HG02678 (cell line): Measurements from ENCODE around the gene PACS1.

ENCODE experiments used
- ATAC-seq: cut with Tn5 transposase; IDR thresholded peaks from one replicate; pipeline ENCODE4 v1.9.1; 2021; ENCODE audit warnings: mild to moderate bottlenecking, moderate library complexity; ENCODE audit not compliant: unreplicated experiment

The PACS1 gene

DNA sequence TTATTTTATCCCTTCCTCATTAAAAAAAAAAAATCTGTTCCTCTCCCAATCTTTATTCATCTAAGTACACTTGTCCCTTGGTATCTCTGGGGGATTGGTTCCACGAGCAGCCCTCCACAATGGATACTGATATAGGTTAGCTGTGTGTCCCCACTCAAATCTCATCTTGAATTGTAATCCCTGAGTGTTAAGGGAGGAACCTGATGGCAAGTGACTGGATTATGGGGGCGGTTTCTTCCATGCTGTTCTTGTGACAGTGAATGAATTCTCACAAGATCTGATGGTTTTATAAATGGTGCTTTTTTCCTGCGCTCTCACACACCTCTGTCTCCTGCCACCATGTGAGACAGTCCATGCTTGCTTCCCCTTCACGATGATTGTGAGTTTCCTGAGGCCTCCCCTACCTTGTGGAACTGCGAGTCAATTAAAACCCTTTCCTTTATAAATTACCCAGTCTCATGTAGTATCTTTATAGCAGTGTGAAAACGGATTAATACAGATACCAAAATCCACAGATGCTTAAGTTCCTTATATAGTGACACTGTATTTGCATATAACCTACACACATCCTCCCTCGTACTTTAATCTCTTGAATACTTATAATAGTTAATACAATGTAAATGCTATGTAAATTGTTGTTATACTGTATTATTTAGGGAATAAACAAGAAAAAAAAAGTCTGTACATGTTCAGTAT, 62.0 kb downstream of the PACS1 start:
- no peak for ATAC-seq

GRCh38 chr11:66133216-66133775, 63.2 kb downstream of the PACS1 start:
- ATAC-seq: no peak

DNA sequence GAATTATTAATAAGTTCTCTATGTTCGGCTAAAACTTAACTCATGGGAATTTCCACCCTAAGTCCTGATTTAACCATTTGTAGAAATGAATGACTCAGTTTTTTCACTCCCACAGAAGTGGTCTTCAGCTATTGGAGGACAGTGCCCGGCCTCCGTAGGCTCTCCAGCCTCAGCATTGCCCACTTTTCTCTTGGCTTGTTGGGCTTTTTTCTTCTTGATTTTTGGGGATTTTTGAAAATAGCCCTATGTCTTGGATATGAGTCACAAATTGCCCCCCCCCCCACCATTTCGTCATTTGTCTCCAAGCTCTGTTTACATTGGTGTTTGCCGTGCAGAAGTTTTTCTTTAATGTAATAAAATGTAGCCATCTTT, 66.7 kb downstream of the PACS1 start:
- no peak for ATAC-seq

DNA sequence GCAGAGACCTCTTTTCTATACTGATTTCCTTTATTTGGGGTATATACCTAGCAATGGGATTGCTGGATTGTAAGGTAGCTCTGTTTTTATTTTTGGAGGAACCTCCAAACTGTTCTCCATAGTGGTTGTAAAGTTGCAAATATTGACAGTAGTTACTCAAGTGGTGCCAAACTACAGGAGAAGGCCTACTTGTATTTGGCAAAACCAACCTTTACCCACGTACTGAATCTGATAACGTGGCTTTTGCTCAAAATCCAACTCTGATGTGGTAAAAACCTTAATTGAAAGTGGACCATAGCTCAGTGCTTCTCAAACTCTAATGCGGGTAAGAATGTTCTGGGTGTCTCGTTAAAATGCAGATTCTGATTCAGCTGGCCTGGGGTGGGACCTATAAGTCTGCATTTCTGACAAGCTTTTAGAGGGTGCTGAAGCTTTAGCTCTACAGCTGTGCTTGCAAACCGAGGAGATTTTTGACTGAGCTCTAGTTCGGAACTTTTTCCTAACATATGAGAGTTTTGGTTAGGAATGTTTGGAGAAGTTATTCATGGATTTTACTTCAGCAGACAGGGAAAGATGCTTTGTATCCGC, 69.8 kb downstream of the PACS1 start:
- ATAC-seq: no peak

DNA sequence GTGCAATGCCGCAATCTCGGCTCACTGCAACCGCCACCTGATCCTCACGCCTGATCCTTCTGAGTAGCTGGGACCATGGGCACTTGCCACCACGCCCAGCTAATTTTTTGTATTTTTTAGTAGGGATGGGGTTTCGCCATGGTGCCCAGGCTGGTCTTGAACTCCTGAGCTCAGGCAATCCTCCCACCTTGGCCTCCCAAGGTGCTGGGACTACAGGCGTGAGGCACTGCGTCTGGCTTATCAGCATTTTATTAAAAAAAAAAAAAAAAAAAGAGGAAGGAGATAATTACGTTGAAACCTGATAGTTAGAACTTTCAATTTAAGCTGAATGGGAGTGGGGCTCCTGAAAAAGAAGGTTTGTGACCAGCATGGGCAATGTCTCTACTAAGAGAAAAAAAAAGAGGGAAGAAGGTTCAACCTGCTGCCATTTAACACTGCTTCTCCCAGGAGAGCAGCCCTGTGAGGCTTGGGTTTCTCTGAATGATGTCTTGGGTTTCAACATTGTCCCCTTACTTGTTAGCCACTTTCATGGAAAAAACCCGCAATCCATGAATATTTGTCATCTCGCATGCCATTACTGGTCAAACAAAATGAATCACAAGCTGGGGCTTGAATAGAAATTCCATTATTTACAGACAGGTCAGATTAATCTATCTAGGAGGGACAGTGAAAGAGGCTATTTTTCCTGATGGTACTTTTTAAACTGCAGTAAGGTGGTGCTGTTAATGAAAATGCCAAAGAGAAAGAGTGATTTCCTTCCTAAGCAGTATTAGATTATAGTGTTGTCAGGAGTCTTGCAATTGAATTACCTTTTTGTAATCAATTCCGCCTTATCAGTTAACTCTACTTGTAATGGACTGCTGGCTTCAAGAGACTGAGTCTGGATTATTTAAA, 72.5 kb downstream of the PACS1 start:
- no peak for ATAC-seq

DNA sequence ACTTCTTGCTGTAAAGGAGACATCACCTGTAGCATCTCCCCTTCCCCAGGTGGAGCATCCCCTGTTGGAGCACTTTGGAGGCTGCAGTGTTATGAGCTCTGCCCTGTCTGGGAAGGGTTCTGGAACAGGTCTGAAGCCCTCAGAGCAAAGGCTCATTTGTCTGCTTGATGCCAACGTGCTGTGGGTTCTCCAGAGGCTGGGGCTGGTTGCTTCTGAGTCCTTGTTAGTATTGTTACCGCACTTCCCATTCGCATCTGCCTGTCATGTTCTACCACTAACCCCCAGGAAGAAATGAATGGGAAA, 73.1 kb downstream of the PACS1 start:
- ATAC-seq: no peak

DNA sequence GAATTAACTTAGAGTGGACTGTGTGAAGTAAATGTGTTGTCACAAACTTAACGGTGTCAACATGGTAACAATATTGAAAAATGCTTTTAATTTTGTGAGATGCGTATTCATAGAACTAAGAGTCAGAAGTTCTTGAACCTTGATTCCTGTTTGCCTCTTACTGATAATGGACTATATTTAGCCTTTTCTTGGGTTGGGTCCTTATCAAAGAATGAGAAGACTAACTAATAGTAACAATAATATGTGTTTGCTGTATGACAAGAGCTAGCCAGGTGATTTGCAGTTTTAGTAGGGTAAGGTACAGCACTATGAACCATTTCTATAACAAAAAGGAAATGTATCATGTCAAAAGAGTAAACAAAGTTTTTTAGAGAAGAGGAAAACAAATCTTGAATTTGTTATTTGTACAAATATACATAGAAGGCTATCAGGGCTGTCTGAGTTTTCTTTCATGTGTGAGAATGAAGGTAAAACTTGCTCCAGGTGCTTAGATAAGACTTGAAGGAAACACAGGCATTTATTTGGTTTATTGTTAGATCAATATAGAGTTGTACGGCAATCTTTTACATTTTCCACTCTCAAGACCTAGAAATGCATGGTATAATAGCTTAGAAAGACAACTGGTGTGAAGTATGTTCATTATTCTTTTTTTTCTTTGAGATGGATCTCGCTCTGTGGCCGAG, 74.1 kb downstream of the PACS1 start:
- no peak for ATAC-seq

DNA sequence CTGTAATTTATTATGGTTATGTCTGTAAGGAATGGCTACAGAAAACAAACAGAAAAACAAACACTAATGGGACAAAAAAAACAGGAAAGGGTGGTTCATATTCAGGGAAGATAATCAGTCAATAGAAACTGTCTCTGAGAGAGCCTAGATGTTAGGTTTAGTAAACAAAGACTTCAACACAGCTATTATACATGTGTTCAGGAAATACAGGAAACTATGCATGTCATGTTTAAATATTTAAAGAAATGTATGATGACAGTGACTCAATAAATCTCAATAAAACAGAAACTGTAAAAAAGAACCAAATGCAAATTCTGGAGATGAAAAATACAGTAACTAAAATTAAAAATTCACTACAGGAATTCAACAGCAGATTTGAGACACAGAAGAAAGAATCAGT, 76.0 kb downstream of the PACS1 start:
- ATAC-seq: no peak

DNA sequence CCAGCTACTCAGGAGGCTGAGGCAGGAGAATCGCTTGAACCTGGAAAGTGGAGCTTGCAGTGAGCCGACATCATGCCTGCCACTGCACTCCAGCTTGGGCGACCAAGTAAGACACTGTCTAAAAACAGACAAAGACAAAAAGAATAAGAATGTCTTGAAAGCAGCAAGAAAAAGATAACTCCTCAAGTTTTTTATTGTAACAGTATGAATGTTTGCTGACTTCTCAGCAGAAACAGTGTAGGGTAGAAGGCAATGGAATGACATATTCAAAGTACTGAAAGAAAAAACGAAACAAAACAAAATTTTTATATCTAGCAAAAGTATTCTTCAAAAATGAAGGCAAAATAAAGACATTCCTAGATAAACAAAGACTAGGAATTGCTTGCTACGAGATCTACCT, 76.9 kb downstream of the PACS1 start:
- no peak for ATAC-seq

GRCh38 chr11:66150140-66150539, 80.1 kb downstream of the PACS1 start:
- no peak for ATAC-seq

- ATAC-seq: no peak
These were observed 80.7 kb downstream of the PACS1 start for GRCh38 chr11:66150725-66151124.

DNA sequence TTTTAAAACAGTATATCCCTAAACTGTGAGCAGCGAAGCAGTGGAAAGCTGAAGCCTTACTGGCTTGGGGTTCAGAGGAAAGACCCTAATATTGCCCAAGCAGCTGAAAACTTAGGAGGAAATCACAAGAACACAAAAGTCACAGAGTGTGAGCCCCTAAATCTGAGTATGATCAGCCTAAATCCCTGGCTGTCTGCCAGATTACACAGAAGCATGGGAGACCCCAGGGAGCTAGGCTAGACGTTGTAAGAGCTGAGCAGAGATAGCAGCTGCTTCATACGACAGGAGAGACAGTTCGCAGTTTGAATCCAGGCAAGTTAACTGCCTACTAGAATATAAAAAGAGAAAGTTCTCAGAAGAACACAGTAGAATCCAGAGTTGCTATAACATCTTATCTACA, 81.2 kb downstream of the PACS1 start:
- no peak for ATAC-seq

DNA sequence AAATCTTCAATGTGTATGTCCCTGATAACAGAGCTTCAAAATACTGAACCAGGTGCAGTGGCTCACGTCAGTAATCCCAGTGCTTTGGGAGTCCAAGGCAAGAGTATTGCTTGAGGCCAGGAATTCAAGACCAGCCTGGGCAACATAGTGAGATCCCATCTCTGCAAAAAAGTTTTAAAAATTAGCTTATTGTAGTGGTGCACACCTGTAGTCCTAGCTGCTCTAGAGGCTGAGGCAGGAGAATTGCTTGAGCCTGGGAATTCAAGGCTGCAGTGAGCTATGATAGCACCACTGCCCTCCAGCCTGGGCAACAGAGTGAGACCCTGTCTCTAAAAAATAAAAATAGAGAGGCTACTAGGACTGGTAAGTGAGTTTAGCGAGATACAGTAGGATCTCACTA, 84.0 kb downstream of the PACS1 start:
- no peak for ATAC-seq

- ATAC-seq: no peak
These were observed 85.5 kb downstream of the PACS1 start for GRCh38 chr11:66155387-66156073.

- ATAC-seq: no peak
These were observed 87.3 kb downstream of the PACS1 start for GRCh38 chr11:66157182-66157864.

GRCh38 chr11:66158156-66158555, 88.1 kb downstream of the PACS1 start:
- no peak for ATAC-seq

DNA sequence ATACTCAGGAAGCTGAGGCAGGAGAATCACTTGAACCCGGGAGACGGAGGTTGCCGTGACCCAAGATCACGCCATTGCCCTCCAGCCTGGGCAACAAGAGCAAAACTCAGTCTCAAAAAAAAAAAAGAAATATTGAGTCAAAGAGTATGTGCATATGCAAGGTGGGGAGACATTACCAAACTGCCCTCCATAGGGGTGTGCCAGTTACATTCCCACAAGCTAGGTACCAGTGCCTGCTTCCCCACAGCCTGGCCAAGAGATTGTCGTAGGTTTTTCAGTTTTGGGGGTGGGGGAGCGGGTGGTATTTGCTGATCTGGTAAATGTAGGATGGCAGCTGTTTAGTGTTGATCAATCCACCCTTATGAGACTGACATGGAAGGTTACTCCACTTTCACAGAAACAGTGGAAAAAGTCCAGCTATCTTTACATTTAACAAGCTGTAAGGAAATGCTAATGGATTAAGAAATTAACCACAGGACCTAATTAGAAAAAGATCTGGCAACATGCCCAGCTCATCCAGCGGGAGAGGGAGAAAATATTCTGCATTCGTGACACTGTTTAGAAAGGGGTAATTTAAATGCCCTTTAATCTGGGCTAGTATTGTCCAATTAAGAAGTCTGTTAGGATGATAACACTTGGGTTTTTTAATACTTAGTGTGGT, 89.4 kb downstream of the PACS1 start:
- no peak for ATAC-seq

- ATAC-seq: no peak
These were observed 90.6 kb downstream of the PACS1 start for GRCh38 chr11:66160709-66161108.

GRCh38 chr11:66168289-66168688, 98.2 kb downstream of the PACS1 start:
- no peak for ATAC-seq

- no peak for ATAC-seq
These were observed 102.1 kb downstream of the PACS1 start for GRCh38 chr11:66172146-66172545.
